HEK293 (cell line): ENCODE results near the gene MYOD1.
A peak's percentile ranks its signal among the peaks of the same experiment; 100 is the strongest.

Source experiments
- CTCF ChIA-PET: fragments of 350-600 bp; formaldehyde crosslinking; extraction: SDS; loops from one replicate; lab custom pipeline; 2021; ENCODE audit warnings: antibody characterized with exemption; lab: Yijun Ruan, JAX
- POLR2A ChIA-PET: fragments of 300-600 bp; formaldehyde crosslinking; extraction: SDS; loops from one replicate; lab custom pipeline; 2020; ENCODE audit warnings: antibody characterized with exemption, inconsistent platforms; lab: Yijun Ruan, JAX
- H3K27ac ChIP-seq: fragments of 200-500 bp; sonication (Bioruptor generic); 2 replicates; pipeline ENCODE4 v1.5.1; 2014; ENCODE audit warnings: low read depth, low read length, control low read depth, inconsistent platforms; ENCODE audit errors: extremely low read depth
- H3K36me3 ChIP-seq, 2 experiments: fragments of 200-500 bp in 1 of 2; sonication (Bioruptor generic) in 1 of 2; 1 replicate in 1 of 2; 2 replicates in 1 of 2; pipeline ENCODE4 v1.5.1; 2014 to 2017; ENCODE audit warnings: inconsistent platforms in 2 of 2, low read length in 2 of 2; ENCODE audit not compliant: control insufficient read depth in 2 of 2, insufficient read depth in 1 of 2
- H3K4me1 ChIP-seq: fragments of 200-500 bp; sonication (Bioruptor generic); 2 replicates; pipeline ENCODE4 v1.5.1; 2014; ENCODE audit warnings: mild to moderate bottlenecking, low read length, inconsistent platforms; ENCODE audit not compliant: control insufficient read depth, insufficient read depth
- H3K4me3 ChIP-seq: 2 replicates; pipeline ENCODE4 v1.5.1; 2011; ENCODE audit warnings: low read depth, mild to moderate bottlenecking, control low read depth, low read length, moderate library complexity
- H3K9me3 ChIP-seq: fragments of 200-500 bp; sonication (Bioruptor generic); 2 replicates; pipeline ENCODE4 v1.5.1; 2014; ENCODE audit warnings: low read depth, low read length, inconsistent platforms; ENCODE audit not compliant: control insufficient read depth, insufficient read depth
- BCL11B ChIP-seq: fragments of 450-650 bp; formaldehyde crosslinking; IDR thresholded peaks from 2 replicates; pipeline ENCODE4 v1.5.1; 2016; ENCODE audit warnings: low read depth, missing biosample characterization, missing genetic modification characterization
- GFI1B ChIP-seq: fragments of 450-650 bp; formaldehyde crosslinking; IDR thresholded peaks from 2 replicates; pipeline ENCODE4 v1.5.1; 2016; ENCODE audit warnings: missing biosample characterization, missing genetic modification characterization
- GLIS1 ChIP-seq: fragments of 450-650 bp; formaldehyde crosslinking; IDR thresholded peaks from 2 replicates; pipeline ENCODE4 v1.5.1; 2016; ENCODE audit warnings: missing biosample characterization, missing genetic modification characterization
- PRDM1 ChIP-seq: fragments of 450-650 bp; formaldehyde crosslinking; IDR thresholded peaks from 2 replicates; pipeline ENCODE4; 2016; ENCODE audit warnings: missing biosample characterization, missing genetic modification characterization
- RBAK ChIP-seq: fragments of 450-650 bp; formaldehyde crosslinking; IDR thresholded peaks from 2 replicates; pipeline ENCODE4 v1.5.1; 2016; ENCODE audit warnings: missing biosample characterization, missing genetic modification characterization
- SP7 ChIP-seq: fragments of 450-650 bp; formaldehyde crosslinking; IDR thresholded peaks from 2 replicates; pipeline ENCODE4 v1.5.1; 2016; ENCODE audit warnings: missing biosample characterization, missing genetic modification characterization
- ZBTB20 ChIP-seq: fragments of 450-650 bp; formaldehyde crosslinking; IDR thresholded peaks from 2 replicates; pipeline ENCODE4 v1.5.1; 2016; ENCODE audit warnings: missing biosample characterization, missing genetic modification characterization
- ZBTB21 ChIP-seq: fragments of 450-650 bp; formaldehyde crosslinking; IDR thresholded peaks from 2 replicates; pipeline ENCODE4 v1.5.1; 2017; ENCODE audit warnings: missing biosample characterization, missing genetic modification characterization
- ZFHX2 ChIP-seq: fragments of 450-650 bp; formaldehyde crosslinking; conservative IDR thresholded peaks from 2 replicates; pipeline ENCODE4 v1.5.1; 2016; ENCODE audit warnings: missing biosample characterization, missing genetic modification characterization
- ZFP41 ChIP-seq: fragments of 450-650 bp; formaldehyde crosslinking; IDR thresholded peaks from 2 replicates; pipeline ENCODE4 v1.5.1; 2016; ENCODE audit warnings: missing biosample characterization, missing genetic modification characterization, borderline replicate concordance
- ZIC2 ChIP-seq: fragments of 450-650 bp; formaldehyde crosslinking; IDR thresholded peaks from 2 replicates; pipeline ENCODE4 v1.5.1; 2016; ENCODE audit warnings: missing biosample characterization, missing genetic modification characterization
- ZNF175 ChIP-seq: fragments of 450-650 bp; formaldehyde crosslinking; IDR thresholded peaks from 2 replicates; pipeline ENCODE4 v1.5.1; 2016; ENCODE audit warnings: missing biosample characterization, missing genetic modification characterization
- ZNF19 ChIP-seq: fragments of 450-650 bp; formaldehyde crosslinking; IDR thresholded peaks from 2 replicates; pipeline ENCODE4; 2016; ENCODE audit warnings: missing biosample characterization, missing genetic modification characterization, low read depth
- ZNF341 ChIP-seq: fragments of 450-650 bp; formaldehyde crosslinking; IDR thresholded peaks from 2 replicates; pipeline ENCODE4; 2016; ENCODE audit warnings: low read depth, missing biosample characterization, missing genetic modification characterization
- ZNF423 ChIP-seq: fragments of 450-650 bp; formaldehyde crosslinking; IDR thresholded peaks from 2 replicates; pipeline ENCODE4 v1.5.1; 2016; ENCODE audit warnings: missing biosample characterization, missing genetic modification characterization
- ZNF600 ChIP-seq: fragments of 450-650 bp; formaldehyde crosslinking; IDR thresholded peaks from 2 replicates; pipeline ENCODE4 v1.5.1; 2016; ENCODE audit warnings: missing biosample characterization, missing genetic modification characterization
- ZNF629 ChIP-seq: fragments of 450-650 bp; formaldehyde crosslinking; IDR thresholded peaks from 2 replicates; pipeline ENCODE4 v1.5.1; 2017; ENCODE audit warnings: missing biosample characterization, missing genetic modification characterization
- ZNF660 ChIP-seq: fragments of 450-650 bp; IDR thresholded peaks from 2 replicates; pipeline ENCODE4 v1.5.1; 2018; ENCODE audit warnings: missing biosample characterization, mild to moderate bottlenecking, missing genetic modification characterization
- ZNF776 ChIP-seq: fragments of 450-650 bp; formaldehyde crosslinking; IDR thresholded peaks from 2 replicates; pipeline ENCODE4 v1.5.0; 2017; ENCODE audit warnings: missing biosample characterization, missing genetic modification characterization, borderline replicate concordance
- ZNF830 ChIP-seq: fragments of 450-650 bp; IDR thresholded peaks from 2 replicates; pipeline ENCODE4 v1.5.0; 2018; ENCODE audit warnings: missing biosample characterization, missing genetic modification characterization, low read depth, mild to moderate bottlenecking, moderate library complexity
- TF ChIP-seq, protein P1 (sequence below): fragments of 450-650 bp; formaldehyde crosslinking; IDR thresholded peaks from 2 replicates; pipeline ENCODE4 v1.5.1; 2016; ENCODE audit warnings: missing biosample characterization, missing genetic modification characterization
- TF ChIP-seq, protein P2 (sequence below): fragments of 450-650 bp; formaldehyde crosslinking; IDR thresholded peaks from 2 replicates; pipeline ENCODE4 v1.5.1; 2017; ENCODE audit warnings: missing biosample characterization, mild to moderate bottlenecking, missing genetic modification characterization, moderate library complexity
- TF ChIP-seq, protein P3 (sequence below): fragments of 450-650 bp; formaldehyde crosslinking; IDR thresholded peaks from 2 replicates; pipeline ENCODE4 v1.5.1; 2016; ENCODE audit warnings: missing biosample characterization, missing genetic modification characterization
- TF ChIP-seq, protein P4 (sequence below): fragments of 450-650 bp; formaldehyde crosslinking; IDR thresholded peaks from 2 replicates; pipeline ENCODE4 v1.5.1; 2016; ENCODE audit warnings: missing biosample characterization, missing genetic modification characterization, low read depth

Gene MYOD1

DNA sequence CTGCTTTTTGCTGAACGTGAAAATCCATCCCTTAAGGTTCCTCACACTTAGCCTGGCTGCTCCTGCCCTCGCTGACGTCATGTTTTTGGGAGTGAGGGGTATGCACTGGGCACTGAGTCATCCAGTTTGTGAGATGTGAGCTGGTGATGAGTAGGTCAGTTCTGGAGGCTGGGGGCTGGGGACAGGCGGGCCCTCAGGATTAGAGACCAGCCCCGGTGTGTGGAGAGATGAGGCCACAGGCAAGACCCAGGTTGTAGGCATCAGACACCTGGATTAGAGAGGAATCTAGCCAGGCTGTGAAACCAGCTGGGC is 24.4 kb downstream of the MYOD1 start (continued):
- TF ChIP-seq PRDM1 (tag by site-specific recombination) (no peak), ZBTB21 (tag by site-specific recombination) (peak; percentile 47; the same call in 1 of the 2 replicates), ZNF175 (no peak), ZNF423 (tag by site-specific recombination) (no peak), SP7 (tag by site-specific recombination) (0 out of 2 replicates have a peak, but pooled peaks have one; percentile 21), ZNF629 (peak; percentile 83), ZNF660 (tag by site-specific recombination) (0 out of 2 replicates have a peak, but pooled peaks have one; percentile 47)

DNA sequence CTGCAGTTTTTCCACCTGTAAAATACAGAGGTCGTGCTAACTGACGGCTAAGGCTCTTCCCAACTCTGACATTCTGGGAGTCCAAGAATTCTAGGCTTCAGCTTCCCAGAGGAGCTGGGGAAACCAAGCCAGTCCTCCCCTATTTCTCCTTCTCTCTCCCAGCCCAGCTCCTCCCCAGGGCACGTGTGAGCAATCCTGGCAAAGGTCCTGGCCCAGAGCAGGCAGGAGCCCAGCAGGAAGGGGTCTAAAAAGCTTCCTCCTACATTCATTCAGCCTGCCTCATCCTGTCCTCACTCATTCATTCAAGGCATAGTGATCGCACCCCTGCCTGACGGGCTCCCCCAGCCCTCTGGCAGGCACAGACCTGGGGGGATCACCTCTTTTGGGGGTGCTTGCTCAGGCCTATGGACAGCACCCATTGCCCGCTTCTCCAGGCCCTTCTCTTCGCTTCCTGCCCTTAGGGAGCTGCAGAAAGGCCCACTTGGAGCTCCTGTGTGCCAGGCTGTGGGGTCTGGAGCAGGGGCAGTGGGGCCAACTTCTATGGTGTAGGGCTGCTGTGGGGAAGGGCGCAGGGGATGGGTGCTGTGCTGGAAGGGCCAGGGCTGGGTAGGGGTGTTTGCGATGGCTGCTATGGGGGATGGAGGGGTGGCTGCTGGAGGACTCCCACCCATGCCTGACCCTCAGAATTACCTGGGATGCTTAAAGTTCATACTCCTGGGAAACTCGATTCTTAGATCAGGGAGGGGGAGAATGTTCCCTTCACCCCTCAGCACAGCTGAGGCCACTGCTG is 25.0 kb downstream of the MYOD1 start:
- Histone ChIP-seq H3K27ac (no peak overlapping the region), H3K4me3 (no peak overlapping the region), H3K4me1 (no peaks in the 10 kb centered on the region), H3K9me3 (no peaks in the 10 kb centered on the region), H3K36me3 (no peaks in the 10 kb centered on the region)
- ChIA-PET POLR2A (interaction anchor here (0.6 kb wide), 1 partner anchor 269 kb away, joined by 3 read pairs; the partner anchor contains the start of gene SERGEF), CTCF (interaction anchor here (0.6 to 4.8 kb wide), 5 partner anchors 11 to 229 kb away, joined by 3 to 25 read pairs (median 4); no protein-coding TSS in a partner anchor)
- no peak for TF ChIP-seq RBAK (tag by site-specific recombination)
- no peak for TF ChIP-seq ZNF776 (tag by site-specific recombination)
- TF ChIP-seq, protein P1, sequence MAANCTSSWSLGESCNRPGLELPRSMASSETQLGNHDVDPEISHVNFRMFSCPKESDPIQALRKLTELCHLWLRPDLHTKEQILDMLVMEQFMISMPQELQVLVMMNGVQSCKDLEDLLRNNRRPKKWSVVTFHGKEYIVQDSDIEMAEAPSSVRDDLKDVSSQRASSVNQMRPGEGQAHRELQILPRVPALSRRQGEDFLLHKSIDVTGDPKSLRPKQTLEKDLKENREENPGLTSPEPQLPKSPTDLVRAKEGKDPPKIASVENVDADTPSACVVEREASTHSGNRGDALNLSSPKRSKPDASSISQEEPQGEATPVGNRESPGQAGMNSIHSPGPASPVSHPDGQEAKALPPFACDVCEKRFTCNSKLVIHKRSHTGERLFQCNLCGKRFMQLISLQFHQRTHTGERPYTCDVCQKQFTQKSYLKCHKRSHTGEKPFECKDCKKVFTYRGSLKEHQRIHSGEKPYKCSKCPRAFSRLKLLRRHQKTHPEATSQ (tag by site-specific recombination), result no peak
- no peak for TF ChIP-seq ZNF341 (tag by site-specific recombination)
- TF ChIP-seq, protein P2, sequence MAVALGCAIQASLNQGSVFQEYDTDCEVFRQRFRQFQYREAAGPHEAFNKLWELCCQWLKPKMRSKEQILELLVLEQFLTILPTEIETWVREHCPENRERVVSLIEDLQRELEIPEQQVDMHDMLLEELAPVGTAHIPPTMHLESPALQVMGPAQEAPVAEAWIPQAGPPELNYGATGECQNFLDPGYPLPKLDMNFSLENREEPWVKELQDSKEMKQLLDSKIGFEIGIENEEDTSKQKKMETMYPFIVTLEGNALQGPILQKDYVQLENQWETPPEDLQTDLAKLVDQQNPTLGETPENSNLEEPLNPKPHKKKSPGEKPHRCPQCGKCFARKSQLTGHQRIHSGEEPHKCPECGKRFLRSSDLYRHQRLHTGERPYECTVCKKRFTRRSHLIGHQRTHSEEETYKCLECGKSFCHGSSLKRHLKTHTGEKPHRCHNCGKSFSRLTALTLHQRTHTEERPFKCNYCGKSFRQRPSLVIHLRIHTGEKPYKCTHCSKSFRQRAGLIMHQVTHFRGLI (tag by site-specific recombination), result no peak
- no peak for TF ChIP-seq GFI1B
- no peak for TF ChIP-seq ZIC2
- no peak for TF ChIP-seq ZNF19 (tag by site-specific recombination)

DNA sequence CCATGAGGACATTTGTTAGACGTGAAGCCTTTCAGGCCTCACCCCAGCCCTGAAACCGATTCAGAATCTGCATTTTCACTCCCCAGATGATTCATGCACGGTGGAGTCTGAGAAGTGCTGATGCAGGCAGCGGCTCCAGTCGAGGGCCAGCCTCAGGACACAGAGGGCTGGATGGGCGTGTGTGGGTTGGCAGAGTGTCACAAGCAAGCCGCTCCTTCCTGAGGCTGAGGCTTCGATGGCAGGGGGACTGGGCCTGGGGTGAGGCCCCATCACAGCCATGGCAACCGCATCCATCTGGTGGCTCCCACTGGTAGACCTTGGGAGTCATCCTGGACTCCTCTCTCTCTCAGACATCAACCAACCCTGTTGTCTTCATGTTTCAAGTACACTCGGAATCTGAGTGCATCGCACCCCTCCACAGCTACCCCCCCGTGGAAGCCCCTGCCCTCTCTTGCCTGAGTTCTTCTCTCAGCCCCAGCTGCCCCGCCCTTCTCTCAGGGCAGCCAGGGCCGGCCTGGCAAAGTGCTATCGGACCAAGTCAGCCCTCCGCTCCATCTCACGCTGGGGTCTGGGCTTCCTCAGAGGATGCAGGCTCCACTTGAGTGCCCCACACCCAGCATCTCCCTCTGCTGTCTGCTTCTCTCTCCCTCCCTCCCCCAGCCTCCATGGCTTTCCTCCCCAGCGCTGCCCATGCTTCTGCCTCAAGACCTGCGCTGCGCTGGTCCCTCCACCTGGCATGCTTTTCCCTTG is 25.8 kb downstream of the MYOD1 start:
- Histone ChIP-seq H3K9me3 (no peaks in the 10 kb centered on the region), H3K4me1 (no peaks in the 10 kb centered on the region), H3K27ac (no peak overlapping the region), H3K36me3 (no peaks in the 10 kb centered on the region), H3K4me3 (no peak overlapping the region)
- CTCF ChIA-PET, result interaction anchor here (4.6 to 4.8 kb wide), 2 partner anchors 14 to 15 kb away, joined by 25 to 28 read pairs; no protein-coding TSS in a partner anchor
- POLR2A ChIA-PET, result no interaction called here
- TF ChIP-seq ZFP41 (tag by site-specific recombination) (no peak), ZNF600 (tag by site-specific recombination) (no peak), ZFHX2 (tag by site-specific recombination) (no peak), ZBTB20 (tag by site-specific recombination) (no peak), GLIS1 (tag by site-specific recombination) (no peak), ZNF830 (no peak), BCL11B (no peak)
- TF ChIP-seq, protein P3, sequence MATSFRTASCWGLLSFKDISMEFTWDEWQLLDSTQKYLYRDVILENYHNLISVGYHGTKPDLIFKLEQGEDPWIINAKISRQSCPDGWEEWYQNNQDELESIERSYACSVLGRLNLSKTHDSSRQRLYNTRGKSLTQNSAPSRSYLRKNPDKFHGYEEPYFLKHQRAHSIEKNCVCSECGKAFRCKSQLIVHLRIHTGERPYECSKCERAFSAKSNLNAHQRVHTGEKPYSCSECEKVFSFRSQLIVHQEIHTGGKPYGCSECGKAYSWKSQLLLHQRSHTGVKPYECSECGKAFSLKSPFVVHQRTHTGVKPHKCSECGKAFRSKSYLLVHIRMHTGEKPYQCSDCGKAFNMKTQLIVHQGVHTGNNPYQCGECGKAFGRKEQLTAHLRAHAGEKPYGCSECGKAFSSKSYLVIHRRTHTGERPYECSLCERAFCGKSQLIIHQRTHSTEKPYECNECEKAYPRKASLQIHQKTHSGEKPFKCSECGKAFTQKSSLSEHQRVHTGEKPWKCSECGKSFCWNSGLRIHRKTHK (tag by site-specific recombination), result no peak
- TF ChIP-seq, protein P4, sequence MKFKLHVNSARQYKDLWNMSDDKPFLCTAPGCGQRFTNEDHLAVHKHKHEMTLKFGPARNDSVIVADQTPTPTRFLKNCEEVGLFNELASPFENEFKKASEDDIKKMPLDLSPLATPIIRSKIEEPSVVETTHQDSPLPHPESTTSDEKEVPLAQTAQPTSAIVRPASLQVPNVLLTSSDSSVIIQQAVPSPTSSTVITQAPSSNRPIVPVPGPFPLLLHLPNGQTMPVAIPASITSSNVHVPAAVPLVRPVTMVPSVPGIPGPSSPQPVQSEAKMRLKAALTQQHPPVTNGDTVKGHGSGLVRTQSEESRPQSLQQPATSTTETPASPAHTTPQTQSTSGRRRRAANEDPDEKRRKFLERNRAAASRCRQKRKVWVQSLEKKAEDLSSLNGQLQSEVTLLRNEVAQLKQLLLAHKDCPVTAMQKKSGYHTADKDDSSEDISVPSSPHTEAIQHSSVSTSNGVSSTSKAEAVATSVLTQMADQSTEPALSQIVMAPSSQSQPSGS (tag by site-specific recombination), result no peak
- TF ChIP-seq, all 188 proteins: peak for 0
